GM12892 (cell line): Measurements from ENCODE around the gene RASL10B.

Source experiments
- POLR2A ChIP-seq: IDR thresholded peaks from 2 replicates; pipeline ENCODE4 v1.6.1; 2011; ENCODE audit warnings: low read depth, low read length, control low read depth
- POLR2AphosphoS5 ChIP-seq: IDR thresholded peaks from 2 replicates; pipeline ENCODE4 v1.6.1; 2011; ENCODE audit warnings: low read depth, low read length, control low read depth

DNA sequence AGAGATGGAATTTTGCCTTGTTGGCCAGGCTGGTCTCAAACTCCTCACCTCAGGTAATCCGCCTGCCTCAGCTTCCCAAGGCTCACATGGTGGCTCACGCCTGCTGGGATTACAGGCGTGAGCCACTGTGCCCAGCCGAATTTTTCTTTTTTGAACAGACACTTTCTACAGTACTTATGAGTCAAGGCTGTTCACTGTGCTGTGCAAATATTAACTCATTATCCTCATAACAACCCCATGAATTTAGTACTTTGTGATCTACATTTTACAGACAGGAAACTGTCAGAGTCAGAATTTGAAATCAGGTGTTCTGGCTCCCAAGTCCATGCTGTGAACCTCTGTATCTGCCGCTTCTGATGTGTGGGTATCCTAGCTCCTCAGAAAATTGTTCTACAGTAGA, 25.7 kb upstream of the RASL10B start:
- TF ChIP-seq POLR2AphosphoS5 (no peak), POLR2A (no peak)
